ENCODE results near the gene GTF2F1.
"Not testable (repeated sequence)": the region's sequence is repeated elsewhere in the genome, so short reads cannot be mapped to it uniquely, and the experiment has no call there.

The GTF2F1 gene

GRCh38 chr19:6402837-6403608 lies 10.1 kb upstream of the GTF2F1 start:
- Mint-ChIP-seq H3K36me3 (no peaks in the 10 kb centered on the region), H3K27ac (no peak overlapping the region), H3K4me1 (no peaks in the 10 kb centered on the region), H3K27me3 (peaks cover 8% of the 10 kb centered on the region), H3K9me3 (no peaks in the 10 kb centered on the region), H3K4me3 (no peak overlapping the region)
- no peak for ATAC-seq

- no peak for ATAC-seq
- H3K27ac Mint-ChIP-seq: no peak overlapping the region
- no peak overlapping the region for H3K4me3 Mint-ChIP-seq
- no peaks in the 10 kb centered on the region for H3K36me3 Mint-ChIP-seq
- H3K4me1 Mint-ChIP-seq: no peaks in the 10 kb centered on the region
- peaks cover 8% of the 10 kb centered on the region for H3K27me3 Mint-ChIP-seq
- no peaks in the 10 kb centered on the region for H3K9me3 Mint-ChIP-seq
These were observed 9.1 kb upstream of the GTF2F1 start for GRCh38 chr19:6402058-6402457.

- ATAC-seq, H3K27me3 Mint-ChIP-seq: not testable (repeated sequence)
These were observed 7.3 kb upstream of the GTF2F1 start for GRCh38 chr19:6400062-6400944.

GRCh38 chr19:6396305-6396704 lies 3.3 kb upstream of the GTF2F1 start:
- H3K4me3 Mint-ChIP-seq: no peak overlapping the region
- ATAC-seq: no peak

More at GRCh38 chr19:6400062-6400944, 7.3 kb upstream of the GTF2F1 start:
- H3K27ac Mint-ChIP-seq, H3K4me3 Mint-ChIP-seq, H3K4me1 Mint-ChIP-seq, H3K9me3 Mint-ChIP-seq, H3K36me3 Mint-ChIP-seq: not testable (repeated sequence)

GRCh38 chr19:6394831-6395230 lies 1.9 kb upstream of the GTF2F1 start:
- no peak overlapping the region for H3K27ac Mint-ChIP-seq
- H3K9me3 Mint-ChIP-seq: no peaks in the 10 kb centered on the region
- H3K4me3 Mint-ChIP-seq: no peak overlapping the region

More at GRCh38 chr19:6396305-6396704, 3.3 kb upstream of the GTF2F1 start:
- H3K9me3 Mint-ChIP-seq: no peaks in the 10 kb centered on the region
- peaks cover 8% of the 10 kb centered on the region for H3K27me3 Mint-ChIP-seq
- no peak overlapping the region for H3K27ac Mint-ChIP-seq
- H3K36me3 Mint-ChIP-seq: peaks cover 7% of the 10 kb centered on the region
- H3K4me1 Mint-ChIP-seq: peaks cover 23% of the 10 kb centered on the region

GRCh38 chr19:6393983-6394412 lies 1.0 kb upstream of the GTF2F1 start:
- H3K36me3 Mint-ChIP-seq: peaks cover 18% of the 10 kb centered on the region
- ATAC-seq: no peak
- no peaks in the 10 kb centered on the region for H3K9me3 Mint-ChIP-seq
- peak overlapping the region; percentile 97 for H3K27ac Mint-ChIP-seq
- H3K27me3 Mint-ChIP-seq: no peaks in the 10 kb centered on the region
- H3K4me1 Mint-ChIP-seq: peaks cover 29% of the 10 kb centered on the region
- peak overlapping the region; percentile 90 for H3K4me3 Mint-ChIP-seq

More at GRCh38 chr19:6394831-6395230, 1.9 kb upstream of the GTF2F1 start:
- ATAC-seq: no peak
- Mint-ChIP-seq H3K4me1 (peaks cover 29% of the 10 kb centered on the region), H3K36me3 (peaks cover 13% of the 10 kb centered on the region), H3K27me3 (peaks cover 2% of the 10 kb centered on the region)

- H3K4me3 Mint-ChIP-seq: peak overlapping the region; percentile 90
- H3K27me3 Mint-ChIP-seq: no peaks in the 10 kb centered on the region
- H3K9me3 Mint-ChIP-seq: no peaks in the 10 kb centered on the region
- ATAC-seq: peak; percentile 37
- H3K4me1 Mint-ChIP-seq: peaks cover 29% of the 10 kb centered on the region
- peak overlapping the region; percentile 97 for H3K27ac Mint-ChIP-seq
- H3K36me3 Mint-ChIP-seq: peaks cover 27% of the 10 kb centered on the region
These were observed 517 bp downstream of the GTF2F1 start for GRCh38 chr19:6392221-6393073.

- Mint-ChIP-seq H3K36me3 (peaks cover 67% of the 10 kb centered on the region), H3K27ac (no peak overlapping the region), H3K9me3 (no peaks in the 10 kb centered on the region), H3K27me3 (no peaks in the 10 kb centered on the region), H3K4me1 (peaks cover 16% of the 10 kb centered on the region), H3K4me3 (no peak overlapping the region)
- ATAC-seq: no peak
These were observed 5.6 kb downstream of the GTF2F1 start for GRCh38 chr19:6387372-6387771.

GRCh38 chr19:6384381-6384780 lies 8.6 kb downstream of the GTF2F1 start:
- Mint-ChIP-seq H3K27ac (no peak overlapping the region), H3K36me3 (peaks cover 80% of the 10 kb centered on the region), H3K4me3 (no peak overlapping the region), H3K27me3 (no peaks in the 10 kb centered on the region), H3K4me1 (no peaks in the 10 kb centered on the region), H3K9me3 (peaks cover 3% of the 10 kb centered on the region)
- no peak for ATAC-seq

- Mint-ChIP-seq H3K4me1 (no peaks in the 10 kb centered on the region), H3K27ac (no peak overlapping the region), H3K4me3 (no peak overlapping the region), H3K36me3 (peaks cover 85% of the 10 kb centered on the region), H3K9me3 (peaks cover 3% of the 10 kb centered on the region), H3K27me3 (no peaks in the 10 kb centered on the region)
- ATAC-seq: no peak
These were observed 9.8 kb downstream of the GTF2F1 start for GRCh38 chr19:6383188-6383587.

- Mint-ChIP-seq H3K36me3 (peaks cover 68% of the 10 kb centered on the region), H3K9me3 (peaks cover 3% of the 10 kb centered on the region), H3K27ac (no peak overlapping the region), H3K27me3 (no peaks in the 10 kb centered on the region), H3K4me1 (no peaks in the 10 kb centered on the region), H3K4me3 (no peak overlapping the region)
- ATAC-seq: no peak
These were observed 11.8 kb downstream of the GTF2F1 start for GRCh38 chr19:6381030-6381750.

- ATAC-seq: no peak
- Mint-ChIP-seq H3K9me3 (peaks cover 3% of the 10 kb centered on the region), H3K27ac (no peak overlapping the region), H3K4me3 (no peak overlapping the region), H3K4me1 (no peaks in the 10 kb centered on the region), H3K36me3 (peaks cover 57% of the 10 kb centered on the region), H3K27me3 (no peaks in the 10 kb centered on the region)
These were observed 13.2 kb downstream of the GTF2F1 start for GRCh38 chr19:6379744-6380143.

- Mint-ChIP-seq H3K9me3 (peaks cover 3% of the 10 kb centered on the region), H3K4me3 (no peak overlapping the region)
These were observed 14.5 kb downstream of the GTF2F1 start for GRCh38 chr19:6378486-6378885.

GRCh38 chr19:6378041-6378440 lies 14.9 kb downstream of the GTF2F1 start:
- ATAC-seq: no peak
- H3K27me3 Mint-ChIP-seq: no peaks in the 10 kb centered on the region
- peaks cover 47% of the 10 kb centered on the region for H3K36me3 Mint-ChIP-seq
- peaks cover 3% of the 10 kb centered on the region for H3K9me3 Mint-ChIP-seq
- H3K4me1 Mint-ChIP-seq: peaks cover 7% of the 10 kb centered on the region
- H3K27ac Mint-ChIP-seq: no peak overlapping the region
- H3K4me3 Mint-ChIP-seq: no peak overlapping the region

More at GRCh38 chr19:6378486-6378885, 14.5 kb downstream of the GTF2F1 start:
- H3K4me1 Mint-ChIP-seq: peaks cover 6% of the 10 kb centered on the region
- no peak overlapping the region for H3K27ac Mint-ChIP-seq
- H3K27me3 Mint-ChIP-seq: no peaks in the 10 kb centered on the region
- ATAC-seq: no peak
- H3K36me3 Mint-ChIP-seq: peaks cover 51% of the 10 kb centered on the region
